Hepatocyte (in vitro differentiated cells): ENCODE data around the gene ZDHHC7.

Source experiments
- CTCF ChIP-seq: fragments of 200-600 bp; sonication (generic); IDR thresholded peaks from 2 replicates; pipeline ENCODE4 v1.5.1; 2016; ENCODE audit warnings: antibody characterized with exemption, mild to moderate bottlenecking; ENCODE audit not compliant: poor library complexity
- EZH2phosphoT487 ChIP-seq: fragments of 200-600 bp; sonication (generic); IDR thresholded peaks from one replicate; pipeline ENCODE4 v1.6.1; 2018; ENCODE audit warnings: antibody characterized with exemption, mild to moderate bottlenecking, low read depth, moderate library complexity; ENCODE audit not compliant: unreplicated experiment, severe bottlenecking

- no peak for TF ChIP-seq CTCF
- no peak for TF ChIP-seq EZH2phosphoT487
These were observed 62.3 kb downstream of the ZDHHC7 start for GRCh38 chr16:84948851-84949610.
